SU-DHL-6 (cell line): ENCODE measurements around the gene LTB4R2.

ENCODE experiments used
- CTCF ChIP-seq: fragments of 200-600 bp; sonication (generic); IDR thresholded peaks from one replicate; pipeline ENCODE4 v1.5.1; 2017; ENCODE audit warnings: antibody characterized with exemption, mild to moderate bottlenecking, low read length, moderate library complexity; ENCODE audit not compliant: insufficient read depth, poor library complexity, severe bottlenecking
- EZH2phosphoT487 ChIP-seq: fragments of 200-600 bp; sonication (generic), shearing (Covaris generic); conservative IDR thresholded peaks from 2 replicates; pipeline ENCODE4 v1.6.1; 2018; ENCODE audit warnings: mild to moderate bottlenecking, antibody characterized with exemption, low read length, moderate library complexity, mixed read lengths

DNA sequence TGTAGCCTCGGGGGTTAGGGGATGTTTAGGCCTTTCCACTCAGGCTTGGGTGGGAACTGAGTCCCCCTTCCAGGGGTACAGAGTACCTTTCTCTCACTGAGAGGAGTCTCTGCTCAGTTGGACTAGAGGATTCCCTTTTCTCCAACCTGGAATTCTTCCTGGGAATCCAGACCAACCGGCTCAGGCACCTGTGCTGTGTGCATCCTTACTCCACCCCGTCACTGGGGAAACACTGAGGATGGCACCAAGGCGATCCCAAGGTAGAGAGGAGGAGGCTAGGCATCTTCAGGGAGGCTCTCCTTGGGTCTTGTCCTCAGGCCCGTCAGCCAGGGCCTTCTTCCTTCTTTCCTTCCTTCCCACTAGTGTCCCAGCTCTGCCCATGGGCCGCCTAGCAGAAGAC, 46.1 kb upstream of the LTB4R2 start:
- TF ChIP-seq CTCF: no peak
- TF ChIP-seq EZH2phosphoT487: no peak
